Measurements from ENCODE around the gene NPAS3. TPM values are rescaled to one million over a fixed set of nuclear protein-coding genes. Genes with fewer than 3 reads are reported as not detected.

NPAS3 gene
- total RNA-seq, 4 donors from 2014 or later, result 0.51 to 15.2 (median 6.6) TPM

DNA sequence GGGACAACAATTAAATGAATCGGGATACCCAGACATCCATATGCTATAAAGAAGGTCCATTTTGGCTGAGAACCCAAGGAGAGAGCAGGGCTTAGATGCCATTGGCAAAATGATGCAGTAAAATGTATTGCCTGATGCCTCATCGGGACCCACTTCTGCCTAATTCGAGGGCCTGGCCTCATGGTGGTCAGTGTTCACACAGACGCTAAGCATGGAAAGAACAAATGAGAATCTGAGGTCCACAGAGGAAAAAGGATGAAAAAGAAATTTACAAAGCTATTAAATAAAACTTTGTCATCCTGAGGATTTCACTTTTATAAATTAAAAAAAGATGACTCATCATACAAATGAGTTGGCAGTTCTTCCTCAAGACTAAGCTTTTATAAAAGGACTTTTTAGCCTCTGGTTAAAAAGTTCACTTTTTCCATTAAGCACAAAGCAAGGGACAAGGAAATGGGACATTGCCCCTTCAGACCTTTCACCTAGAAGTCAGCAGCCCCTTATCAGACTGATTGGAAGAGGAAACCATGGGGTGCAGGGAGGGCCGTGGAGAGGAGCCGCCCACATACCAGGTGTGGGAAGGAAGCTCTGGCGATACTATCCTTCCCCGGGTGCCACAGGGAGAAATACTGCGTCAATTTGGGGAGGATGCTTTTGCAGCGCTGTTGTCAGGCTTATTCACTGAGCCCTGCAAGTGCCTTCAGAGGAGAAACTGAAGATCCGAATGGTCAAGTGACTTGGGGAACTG is 836.2 kb downstream of the NPAS3 start:
- intact Hi-C loops (cut with DNase I; ENCODE audit: low total_unique reads), result no loop called here
- no peak for DNase-seq
- H3K27ac ChIP-seq, result no peak overlapping the region
- H3K4me1 ChIP-seq, result no peaks in the 10 kb centered on the region
- H3K27me3 ChIP-seq, result no peaks in the 10 kb centered on the region
- H3K36me3 ChIP-seq, result no peaks in the 10 kb centered on the region
- H3K4me3 ChIP-seq, result no peak overlapping the region
- TF ChIP-seq POLR2A (IDR thresholded peaks at IDR 0.05), result no peak
- TF ChIP-seq, protein P1, sequence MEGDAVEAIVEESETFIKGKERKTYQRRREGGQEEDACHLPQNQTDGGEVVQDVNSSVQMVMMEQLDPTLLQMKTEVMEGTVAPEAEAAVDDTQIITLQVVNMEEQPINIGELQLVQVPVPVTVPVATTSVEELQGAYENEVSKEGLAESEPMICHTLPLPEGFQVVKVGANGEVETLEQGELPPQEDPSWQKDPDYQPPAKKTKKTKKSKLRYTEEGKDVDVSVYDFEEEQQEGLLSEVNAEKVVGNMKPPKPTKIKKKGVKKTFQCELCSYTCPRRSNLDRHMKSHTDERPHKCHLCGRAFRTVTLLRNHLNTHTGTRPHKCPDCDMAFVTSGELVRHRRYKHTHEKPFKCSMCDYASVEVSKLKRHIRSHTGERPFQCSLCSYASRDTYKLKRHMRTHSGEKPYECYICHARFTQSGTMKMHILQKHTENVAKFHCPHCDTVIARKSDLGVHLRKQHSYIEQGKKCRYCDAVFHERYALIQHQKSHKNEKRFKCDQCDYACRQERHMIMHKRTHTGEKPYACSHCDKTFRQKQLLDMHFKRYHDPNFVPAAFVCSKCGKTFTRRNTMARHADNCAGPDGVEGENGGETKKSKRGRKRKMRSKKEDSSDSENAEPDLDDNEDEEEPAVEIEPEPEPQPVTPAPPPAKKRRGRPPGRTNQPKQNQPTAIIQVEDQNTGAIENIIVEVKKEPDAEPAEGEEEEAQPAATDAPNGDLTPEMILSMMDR (IDR thresholded peaks at IDR 0.05), result no peak
- H3K9me3 ChIP-seq, result no peaks in the 10 kb centered on the region

DNA sequence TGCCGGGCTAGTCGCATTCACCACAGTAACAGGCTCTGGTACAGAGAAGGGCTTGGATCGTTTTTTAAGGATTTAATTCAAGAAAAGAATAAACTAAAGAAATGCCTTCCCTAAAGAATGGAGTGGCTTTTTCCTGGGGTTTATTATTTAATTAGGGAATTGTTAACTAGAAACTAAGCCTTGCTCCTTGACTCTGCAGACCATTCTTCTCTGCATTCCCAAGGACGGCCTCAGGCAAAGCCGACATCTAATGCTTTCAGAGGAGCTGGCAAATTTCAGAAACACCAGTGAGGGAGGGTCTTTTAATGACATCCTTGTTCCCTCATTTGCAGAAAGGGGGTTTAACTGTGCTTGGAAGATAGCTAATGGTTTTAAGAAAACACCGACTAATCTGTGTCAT is 838.2 kb downstream of the NPAS3 start:
- H3K27me3 ChIP-seq, result no peaks in the 10 kb centered on the region
- no peak overlapping the region for H3K4me3 ChIP-seq
- no peaks in the 10 kb centered on the region for H3K4me1 ChIP-seq
- no peaks in the 10 kb centered on the region for H3K36me3 ChIP-seq
- H3K27ac ChIP-seq, result no peak overlapping the region
- no peak for TF ChIP-seq POLR2A (IDR thresholded peaks at IDR 0.05)
- TF ChIP-seq, protein P1 (IDR thresholded peaks at IDR 0.05), result no peak
- intact Hi-C loops (cut with DNase I; ENCODE audit: low total_unique reads), result no loop called here
- H3K9me3 ChIP-seq, result no peaks in the 10 kb centered on the region
- DNase-seq, result no peak

DNA sequence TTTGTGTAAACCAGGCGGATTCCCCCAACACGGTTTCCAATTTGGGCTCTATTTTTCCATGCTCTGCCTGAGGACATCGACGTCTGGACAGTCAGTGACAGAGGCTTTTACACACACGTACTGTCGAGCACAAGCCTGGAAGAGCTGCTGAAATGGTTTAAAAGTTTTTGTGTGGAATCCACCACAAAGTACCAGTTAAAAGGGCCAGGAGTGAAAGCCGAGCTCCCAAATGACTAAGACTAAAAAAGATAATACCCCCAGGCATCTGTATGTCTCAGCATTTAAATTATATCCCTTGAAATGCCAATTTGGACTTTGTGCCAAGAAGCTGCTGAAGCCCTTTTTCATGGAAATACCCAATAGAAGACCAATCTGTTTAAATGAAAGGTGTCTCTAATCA is 839.0 kb downstream of the NPAS3 start:
- Histone ChIP-seq H3K9me3 (no peaks in the 10 kb centered on the region), H3K4me3 (no peak overlapping the region), H3K27ac (no peak overlapping the region), H3K27me3 (no peaks in the 10 kb centered on the region), H3K36me3 (no peaks in the 10 kb centered on the region), H3K4me1 (no peaks in the 10 kb centered on the region)
- intact Hi-C loops (cut with DNase I; ENCODE audit: low total_unique reads), result no loop called here
- DNase-seq, result no peak
- no peak for TF ChIP-seq POLR2A (IDR thresholded peaks at IDR 0.05)
- TF ChIP-seq, protein P1 (IDR thresholded peaks at IDR 0.05), result no peak

DNA sequence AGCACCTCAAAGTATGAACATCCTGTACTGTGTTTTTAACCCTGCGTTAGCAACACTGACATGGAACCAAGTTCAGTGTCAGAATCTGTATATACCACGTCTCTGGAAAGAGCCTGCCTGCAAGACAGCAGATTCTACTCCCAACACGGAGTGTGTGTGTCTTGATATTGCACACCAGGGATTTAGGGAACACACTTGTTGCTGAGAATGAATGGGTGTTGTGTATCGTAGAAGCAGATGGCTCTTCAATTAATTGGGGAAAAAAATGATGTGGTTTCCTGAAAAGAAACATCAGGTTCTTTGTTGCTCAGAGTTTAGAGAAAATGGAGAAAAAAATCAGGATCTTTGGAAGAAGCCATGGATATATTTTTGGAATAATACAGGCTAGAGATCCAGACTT is 841.4 kb downstream of the NPAS3 start:
- H3K36me3 ChIP-seq, result no peaks in the 10 kb centered on the region
- DNase-seq, result no peak

DNA sequence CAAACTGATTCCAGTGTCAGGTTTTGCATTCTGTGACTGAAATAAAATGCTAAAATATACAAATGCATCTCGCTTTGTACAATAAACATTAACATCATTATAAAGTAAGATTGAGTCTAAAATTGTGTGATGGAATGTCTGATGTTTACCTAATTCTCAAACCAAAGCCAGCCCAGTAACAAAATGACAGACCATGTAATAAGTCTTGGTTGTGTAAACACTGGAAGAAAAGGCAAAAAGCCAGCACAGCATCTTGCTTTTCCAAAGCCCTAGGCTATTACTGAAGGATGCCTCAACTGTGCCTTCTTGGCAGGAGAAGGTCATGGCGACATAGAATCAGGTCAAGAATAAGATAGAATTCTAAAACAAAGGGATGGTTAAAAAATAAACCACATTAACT is 842.6 kb downstream of the NPAS3 start:
- Histone ChIP-seq H3K4me1 (no peaks in the 10 kb centered on the region), H3K27ac (no peak overlapping the region), H3K27me3 (no peaks in the 10 kb centered on the region), H3K4me3 (no peak overlapping the region), H3K9me3 (no peaks in the 10 kb centered on the region), H3K36me3 (no peaks in the 10 kb centered on the region)
- no peak for DNase-seq
- TF ChIP-seq, protein P1 (IDR thresholded peaks at IDR 0.05), result no peak
- no peak for TF ChIP-seq POLR2A (IDR thresholded peaks at IDR 0.05)
- intact Hi-C loops (cut with DNase I; ENCODE audit: low total_unique reads), result no loop called here

More for the DNA sequence above, 841.4 kb downstream of the NPAS3 start:
- intact Hi-C loops (cut with DNase I; ENCODE audit: low total_unique reads), result no loop called here
- Histone ChIP-seq H3K9me3 (no peaks in the 10 kb centered on the region), H3K27ac (no peak overlapping the region), H3K27me3 (no peaks in the 10 kb centered on the region), H3K4me1 (no peaks in the 10 kb centered on the region), H3K4me3 (no peak overlapping the region)
- no peak for TF ChIP-seq POLR2A (IDR thresholded peaks at IDR 0.05)
- TF ChIP-seq, protein P1 (IDR thresholded peaks at IDR 0.05), result no peak

All from uterus (tissue), 4 donors.